ENCODE results near the gene HMGXB4. TPM values are rescaled to one million over a fixed set of nuclear protein-coding genes. Genes with fewer than 3 reads are reported as not detected.
A peak's percentile ranks its signal among the peaks of the same experiment; 100 is the strongest.

The HMGXB4 gene
- polyA plus RNA-seq, 1 donor = 39.2 TPM

DNA sequence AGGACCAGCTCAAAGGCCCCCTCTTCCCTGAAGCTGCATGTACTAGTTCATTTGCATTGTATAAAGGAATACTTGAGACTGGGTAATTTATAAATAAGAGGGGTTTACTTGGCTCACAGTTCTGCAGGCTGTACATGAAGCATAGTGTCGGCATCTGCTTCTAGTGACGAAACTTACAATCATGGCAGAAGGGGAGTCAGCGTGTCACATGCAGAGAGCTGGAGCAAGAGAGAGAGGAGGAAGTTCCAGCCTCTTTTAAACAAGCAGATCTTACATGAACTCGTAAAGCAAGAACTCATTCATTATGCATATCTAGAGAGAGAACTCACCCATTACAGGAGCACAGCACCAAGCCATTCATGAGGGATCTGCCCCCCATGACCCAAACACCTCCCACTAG is 7.1 kb upstream of the HMGXB4 start:
- no peak for DNase-seq

DNA sequence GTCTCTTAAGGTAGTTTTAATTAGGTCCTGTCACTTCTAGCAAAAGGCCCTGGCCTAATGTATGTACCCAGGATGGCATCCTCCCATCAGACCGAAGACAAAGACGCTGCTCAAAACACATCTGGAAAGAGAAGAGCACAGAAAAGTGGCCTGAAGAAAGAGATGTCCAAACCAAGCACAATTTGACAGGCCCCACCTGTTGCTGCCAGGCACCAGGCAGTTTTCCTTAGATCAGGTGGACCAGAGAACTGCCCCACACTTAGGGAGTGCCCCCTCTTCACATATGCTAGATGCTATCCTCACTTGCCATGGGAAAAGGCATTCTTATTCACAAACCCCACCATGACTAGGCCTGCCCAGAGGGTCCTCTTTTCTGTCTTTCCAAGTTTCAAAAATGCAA is 3.3 kb upstream of the HMGXB4 start:
- no peak for DNase-seq

DNA sequence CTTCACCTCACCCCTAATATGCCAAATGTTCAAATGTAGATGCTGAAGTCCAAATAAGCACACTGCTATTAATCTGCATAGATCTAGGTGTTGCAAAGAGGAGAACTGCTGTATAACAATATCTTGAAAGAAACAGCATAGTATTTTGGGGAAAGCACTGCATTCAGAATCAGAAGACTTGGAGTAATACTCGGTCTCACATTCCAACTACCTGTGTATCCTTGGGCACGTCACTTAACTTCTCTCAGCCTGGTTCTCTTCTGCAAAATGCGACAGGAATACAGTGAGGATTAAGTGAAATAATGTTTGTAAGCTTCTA is 332 bp upstream of the HMGXB4 start:
- DNase-seq = no peak

DNA sequence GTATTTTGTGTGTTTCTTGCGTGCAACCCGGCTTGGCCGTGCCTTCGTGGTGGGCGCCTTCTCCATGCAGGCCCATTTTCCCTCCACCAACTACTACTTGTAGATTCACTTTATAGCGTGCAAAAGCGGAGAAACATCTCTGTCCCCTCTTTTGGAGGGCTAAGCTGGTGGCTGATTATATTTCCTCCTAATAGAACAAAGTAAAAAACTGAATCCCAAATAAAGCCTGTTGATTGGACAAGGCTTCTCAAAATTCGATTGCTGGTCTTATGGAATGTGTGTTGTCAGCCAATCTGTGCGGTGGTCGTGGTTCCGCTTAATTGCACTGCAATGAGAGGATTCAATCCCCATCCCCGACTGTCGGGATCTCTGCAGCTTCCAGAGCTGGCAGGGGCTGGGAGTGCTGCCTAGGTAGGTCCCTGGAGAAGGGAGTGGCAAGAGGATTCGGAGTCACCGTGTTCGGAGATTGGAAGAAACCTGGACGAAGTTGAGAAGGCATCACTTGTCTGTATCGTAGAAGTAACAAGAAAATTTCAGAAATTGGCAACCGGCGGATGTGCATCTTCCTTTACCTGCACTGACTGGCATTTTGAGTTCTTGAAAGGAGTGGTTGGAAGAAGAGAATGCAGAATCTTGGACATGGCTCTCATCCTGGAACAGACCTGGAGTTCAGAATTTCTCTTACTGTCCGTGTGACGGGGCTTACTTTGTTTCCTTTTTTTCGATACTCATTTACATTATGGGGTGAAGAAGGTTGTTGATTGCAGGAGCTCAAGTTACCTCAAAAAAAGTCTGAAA is 1.1 kb downstream of the HMGXB4 start:
- peak; percentile 34 for DNase-seq

DNA sequence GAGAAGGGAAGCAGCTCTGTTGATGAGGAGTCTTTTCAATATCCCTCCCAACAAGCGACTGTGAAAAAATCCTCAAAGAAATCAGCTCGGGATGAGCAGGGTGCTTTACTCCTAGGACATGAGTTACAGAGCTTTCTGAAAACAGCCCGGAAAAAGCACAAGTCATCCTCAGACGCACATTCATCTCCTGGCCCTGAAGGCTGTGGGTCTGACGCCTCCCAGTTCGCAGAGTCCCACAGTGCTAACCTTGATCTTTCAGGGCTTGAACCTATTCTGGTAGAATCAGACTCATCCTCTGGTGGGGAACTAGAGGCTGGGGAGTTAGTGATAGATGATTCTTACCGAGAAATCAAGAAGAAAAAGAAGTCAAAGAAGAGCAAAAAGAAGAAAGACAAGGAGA is 7.7 kb downstream of the HMGXB4 start:
- DNase-seq = no peak

DNA sequence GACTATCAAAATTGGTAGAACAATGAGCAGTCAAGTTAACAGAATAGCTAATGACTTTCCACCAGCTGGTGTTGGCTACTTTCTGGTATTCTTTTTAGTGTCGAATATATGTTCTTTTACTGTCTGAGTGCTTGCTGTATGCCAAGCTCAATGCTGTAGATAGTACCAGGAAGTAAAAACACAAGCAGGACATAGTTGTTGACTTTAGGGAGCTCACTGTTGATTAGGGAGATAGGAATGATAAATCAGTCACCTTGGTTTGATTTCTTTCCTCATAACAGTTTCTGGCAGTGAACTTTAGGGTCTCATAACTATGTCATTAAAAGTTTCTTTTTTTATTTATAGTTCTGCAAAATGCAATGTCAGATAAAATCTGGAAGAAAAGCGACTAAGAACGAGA is 9.0 kb downstream of the HMGXB4 start:
- no peak for DNase-seq

DNA sequence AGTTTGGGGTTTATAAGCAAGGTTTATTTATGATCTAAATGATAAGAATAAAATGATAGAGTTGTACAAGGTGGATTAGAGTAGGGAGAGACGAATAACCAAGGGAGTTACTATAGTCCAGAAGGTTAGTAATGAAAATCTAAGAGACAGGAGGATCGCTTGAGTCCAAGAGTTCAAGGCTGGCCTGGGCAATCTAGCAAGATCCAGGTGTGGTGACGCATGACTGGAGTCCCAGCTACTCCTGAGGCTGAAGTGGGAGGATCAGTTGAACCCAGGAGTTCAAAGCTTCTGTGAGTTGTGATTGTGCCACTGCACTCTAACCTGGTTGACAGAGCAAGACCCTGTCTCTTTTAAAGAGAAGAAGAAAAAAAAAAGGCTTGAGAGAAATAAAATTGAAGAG is 12.3 kb downstream of the HMGXB4 start:
- DNase-seq = no peak

DNA sequence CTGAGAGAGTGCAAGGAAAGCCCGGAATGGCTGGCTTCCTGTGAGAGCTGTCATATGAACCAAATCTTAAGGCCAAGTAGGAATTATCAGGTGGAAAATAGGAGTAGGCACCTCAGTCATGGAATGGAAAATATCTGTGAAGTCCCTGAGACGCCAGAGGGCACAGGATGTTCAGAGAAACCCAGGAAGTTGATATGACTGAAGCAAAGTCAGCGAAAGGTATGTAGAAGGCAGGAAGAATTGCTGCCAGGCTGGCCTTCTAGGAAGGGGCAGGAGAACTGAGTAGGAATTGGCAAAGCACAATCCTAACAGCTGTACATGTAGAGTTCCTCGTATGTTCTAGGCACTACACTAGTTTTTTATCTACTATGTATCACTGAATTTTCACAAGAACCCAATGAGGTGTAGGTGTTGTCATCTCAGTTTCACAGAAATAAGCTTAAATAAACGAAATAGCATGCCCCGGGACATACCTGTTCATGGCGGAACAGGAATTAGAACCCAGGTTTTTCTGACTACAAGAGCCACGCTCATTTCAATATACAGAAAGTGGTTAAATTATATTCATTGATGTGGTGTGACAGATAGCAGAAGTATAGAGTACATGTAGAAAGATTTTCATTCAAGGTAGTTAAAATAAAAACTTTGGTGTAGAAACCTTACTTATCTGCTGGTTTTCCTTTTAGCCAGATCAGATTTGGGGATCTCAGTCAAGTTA is 17.0 kb downstream of the HMGXB4 start:
- no peak for DNase-seq

DNA sequence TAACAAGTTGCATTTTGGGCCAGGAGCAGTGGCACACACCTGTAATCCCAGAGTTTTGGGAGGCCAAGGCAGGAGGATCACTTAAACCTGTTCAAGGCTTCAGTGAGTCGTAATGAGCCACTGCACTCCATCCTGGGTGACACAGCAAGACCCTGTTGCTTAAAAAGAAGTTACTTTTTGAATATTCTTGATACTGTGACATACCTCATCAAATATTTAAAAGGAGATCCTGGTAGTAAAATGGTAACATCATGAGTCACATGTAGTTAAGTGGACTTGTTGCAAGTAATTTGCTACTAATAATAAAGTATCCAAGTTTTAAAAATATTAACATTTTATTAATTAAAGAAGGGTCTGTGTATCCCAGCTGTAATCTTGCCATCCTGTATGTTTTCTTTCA is 18.3 kb downstream of the HMGXB4 start:
- DNase-seq = no peak

DNA sequence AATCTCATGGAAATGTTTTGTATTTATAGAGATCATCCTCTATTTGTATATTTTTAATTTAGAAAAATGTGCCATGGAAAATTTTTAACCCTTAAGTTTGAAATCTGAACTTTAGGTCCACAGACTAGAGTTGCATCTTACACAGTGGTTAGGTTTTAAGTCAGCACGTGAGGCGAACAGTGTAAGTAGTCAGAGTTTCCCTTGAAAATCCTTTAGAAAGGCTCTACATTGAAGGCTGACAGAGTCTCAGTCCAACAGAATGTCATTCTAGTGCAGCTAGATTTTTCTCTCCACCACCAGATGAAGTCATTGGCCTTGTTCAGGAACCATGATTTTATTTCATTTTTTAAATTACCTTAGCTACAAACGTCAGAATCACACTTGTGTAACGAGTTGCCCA is 18.7 kb downstream of the HMGXB4 start:
- no peak for DNase-seq

DNA sequence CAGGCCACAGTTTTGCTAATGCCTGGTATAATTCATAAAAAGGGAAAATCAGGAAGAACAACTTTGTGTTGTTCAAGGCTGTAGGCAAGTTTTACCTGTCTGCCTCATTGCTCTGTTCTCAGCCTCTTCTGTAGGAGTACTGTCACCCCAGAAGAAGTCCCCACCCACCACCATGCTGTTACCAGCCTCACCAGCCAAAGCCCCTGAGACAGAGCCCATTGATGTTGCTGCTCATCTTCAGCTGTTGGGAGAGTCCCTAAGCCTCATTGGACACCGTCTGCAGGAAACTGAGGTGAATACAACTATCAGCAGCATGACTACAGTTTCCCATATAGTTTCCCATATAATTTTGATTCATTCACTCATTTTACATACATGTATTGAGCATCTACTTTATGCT is 30.8 kb downstream of the HMGXB4 start:
- no peak for DNase-seq

DNA sequence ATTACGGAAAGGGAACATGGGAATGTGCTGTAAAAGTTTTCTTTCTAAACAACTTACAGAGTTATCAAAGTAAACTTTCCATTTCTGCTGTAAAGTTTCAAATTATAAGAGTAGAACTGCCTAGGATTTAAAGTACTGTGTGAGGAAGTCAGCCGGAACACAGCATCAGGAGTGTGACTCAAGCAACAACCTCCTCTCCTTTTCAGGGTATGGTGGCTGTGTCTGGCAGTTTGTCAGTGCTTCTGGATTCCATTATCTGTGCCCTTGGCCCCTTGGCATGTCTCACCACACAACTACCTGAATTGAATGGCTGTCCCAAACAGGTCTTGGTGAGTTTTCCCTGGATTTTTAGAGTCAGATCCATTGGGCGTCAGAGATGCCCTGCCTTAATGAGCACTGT is 35.5 kb downstream of the HMGXB4 start:
- DNase-seq = no peak

DNA sequence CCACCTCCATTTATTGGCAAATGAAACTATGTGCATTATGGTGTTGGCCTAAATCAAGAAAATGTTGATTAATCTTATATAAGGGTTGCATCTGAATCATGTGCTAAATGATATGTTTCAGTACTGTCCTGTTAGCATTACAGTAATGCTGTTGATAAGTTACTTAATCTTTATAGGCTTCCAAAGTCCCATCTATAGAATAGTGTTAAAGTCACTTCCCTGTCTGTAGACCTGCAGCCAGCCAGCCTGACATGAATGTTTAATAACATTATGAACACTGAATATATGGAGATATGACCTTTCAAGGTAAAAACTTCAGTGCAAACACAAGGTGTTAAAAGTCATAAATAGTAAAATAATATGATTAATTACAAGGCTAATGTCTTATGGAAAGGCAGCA is 38.8 kb downstream of the HMGXB4 start:
- no peak for DNase-seq

DNA sequence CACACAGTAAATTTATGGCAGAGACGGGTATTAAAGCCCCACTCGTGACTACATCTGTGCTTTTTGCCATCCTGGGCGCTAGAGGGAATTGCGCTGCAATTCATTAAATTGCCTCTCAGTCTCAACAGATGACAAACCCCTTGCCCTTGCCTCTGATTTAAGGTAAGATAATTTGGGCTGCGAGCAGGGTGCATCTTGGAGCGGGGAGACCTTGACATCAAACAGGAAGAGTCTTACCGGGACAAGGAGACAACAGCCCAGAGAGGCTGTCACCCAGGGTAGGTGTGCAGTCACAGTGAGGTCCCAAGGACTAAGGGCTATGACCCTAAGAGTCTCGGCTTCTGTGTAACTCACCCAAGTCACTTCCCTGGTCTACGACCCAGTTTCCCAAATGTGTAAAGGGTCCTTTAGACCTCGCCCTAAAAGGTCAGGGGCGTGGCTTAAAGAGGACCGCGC is 42.0 kb downstream of the HMGXB4 start:
- DNase-seq = no peak

DNA sequence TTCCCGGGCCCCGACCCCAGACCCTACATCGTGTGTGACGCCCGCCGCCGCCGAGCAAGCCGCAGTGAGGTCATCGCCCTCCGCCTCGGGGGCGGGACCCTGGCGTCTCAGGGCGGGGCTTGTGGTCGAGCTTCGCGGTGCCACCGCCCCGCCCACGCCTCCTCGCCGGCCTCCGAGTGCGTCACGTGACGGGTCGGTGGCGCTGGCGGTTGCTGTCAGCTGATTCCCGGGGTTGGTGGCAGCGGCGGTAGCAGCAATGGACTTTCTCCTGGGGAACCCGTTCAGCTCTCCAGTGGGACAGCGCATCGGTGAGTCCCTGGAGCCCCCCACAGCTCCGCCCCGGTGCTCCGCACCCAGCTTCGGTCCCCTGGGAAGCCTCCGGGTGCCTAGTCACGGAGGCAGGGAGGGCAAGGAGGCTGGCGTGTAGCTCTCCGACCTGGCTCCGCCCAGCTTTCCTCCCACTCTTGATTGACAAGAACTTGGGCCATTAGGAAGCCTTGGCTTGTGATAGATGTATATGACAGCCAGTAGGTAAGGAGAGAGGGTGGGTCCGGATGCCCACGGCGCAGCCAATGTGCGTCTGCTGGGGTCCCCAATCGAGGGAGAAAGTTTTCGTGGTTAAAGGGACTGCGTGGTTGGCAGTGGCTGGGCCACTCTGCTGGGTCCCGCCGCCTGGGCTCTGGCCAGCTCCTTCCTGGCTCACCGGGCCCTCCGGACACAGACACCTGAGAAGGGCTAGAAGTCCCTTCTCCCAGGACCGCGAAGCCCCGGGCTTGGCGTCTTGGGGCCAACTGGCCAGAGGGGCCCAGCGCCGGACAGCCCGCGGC is 42.6 kb downstream of the HMGXB4 start, which contains the start of gene TOM1:
TSS of gene TOM1 (plus strand) at position 222 of the 827 bp plus-strand sequence. CDS start at position 257, 35 bp downstream.
- peak; percentile 99 for DNase-seq

DNA sequence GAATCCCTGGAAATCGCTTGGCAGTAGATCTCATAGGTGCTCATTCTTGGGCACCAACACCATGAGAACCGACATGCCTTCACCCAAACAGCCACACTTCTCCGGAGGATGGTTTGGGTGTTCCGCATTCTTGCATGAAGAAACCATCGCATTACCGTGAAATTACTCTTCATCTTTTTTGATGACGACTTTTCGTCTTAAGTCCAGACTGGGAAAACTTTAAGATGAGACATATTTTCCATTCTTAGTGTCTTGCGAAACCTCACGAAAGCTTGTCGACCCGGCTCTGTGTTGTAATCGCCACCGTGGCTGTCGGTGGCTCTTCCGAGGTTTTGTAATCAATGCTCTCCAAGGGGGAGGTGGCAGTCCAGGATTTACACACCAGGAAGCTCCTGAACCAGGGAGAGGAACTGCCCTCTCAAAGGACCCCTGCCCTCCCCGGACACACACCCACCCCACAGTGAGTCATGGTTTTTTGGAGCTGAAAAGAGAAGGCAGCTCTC is 44.1 kb downstream of the HMGXB4 start:
- no peak for DNase-seq

DNA sequence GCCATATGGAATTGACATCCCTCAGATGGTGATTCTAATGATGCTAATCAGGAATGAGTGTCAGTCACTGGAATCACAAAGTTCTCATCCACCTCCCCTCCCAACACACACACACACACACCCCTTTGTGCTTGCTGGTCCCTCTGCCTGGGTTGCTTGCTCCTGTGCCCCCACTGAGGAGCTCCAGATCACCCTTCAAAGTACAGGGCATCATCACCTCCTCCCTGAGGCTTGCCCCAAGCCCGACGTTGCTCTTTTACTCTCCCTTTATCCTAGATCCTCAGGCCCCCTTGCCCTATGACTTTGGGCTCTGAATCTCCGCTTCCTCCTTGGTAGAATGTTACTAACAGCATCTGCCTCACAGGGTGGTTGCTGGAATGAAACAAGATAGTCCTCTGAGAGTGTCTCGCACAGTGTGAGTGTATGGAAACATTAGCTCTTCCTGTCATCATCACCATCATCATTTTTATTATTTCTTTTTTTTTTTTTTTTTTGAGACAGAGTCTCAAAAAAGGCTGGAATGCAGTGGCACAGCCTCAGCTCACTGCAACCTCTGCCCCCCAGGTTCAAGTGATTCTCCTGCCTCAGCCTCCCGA is 45.8 kb downstream of the HMGXB4 start:
- no peak for DNase-seq

DNA sequence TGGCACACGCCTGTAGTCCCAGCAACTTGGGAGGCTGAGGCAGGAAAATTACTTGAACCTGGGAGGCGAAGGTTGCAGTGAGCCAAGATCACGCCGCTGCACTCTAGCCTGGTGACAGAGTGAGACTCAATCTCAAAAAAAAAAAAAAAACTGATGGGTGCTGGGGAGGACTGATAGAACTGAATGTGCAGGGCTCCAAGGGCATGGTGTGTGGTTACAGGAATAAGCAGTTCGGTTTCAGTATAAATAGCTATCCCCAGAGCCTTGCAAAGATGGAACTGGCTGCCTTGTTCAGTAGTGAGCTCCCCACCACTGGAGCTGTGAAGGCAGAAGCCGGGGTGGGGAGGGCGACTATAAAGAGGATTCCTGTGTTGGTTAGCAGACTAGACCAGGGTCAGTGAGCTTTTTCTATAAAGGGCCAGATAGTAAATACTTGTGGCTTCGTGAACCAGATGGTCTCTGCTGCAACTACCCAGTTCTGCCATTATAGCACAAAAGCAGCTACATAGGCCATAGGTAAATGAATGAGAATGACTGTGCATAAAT is 48.3 kb downstream of the HMGXB4 start:
- no peak for DNase-seq

DNA sequence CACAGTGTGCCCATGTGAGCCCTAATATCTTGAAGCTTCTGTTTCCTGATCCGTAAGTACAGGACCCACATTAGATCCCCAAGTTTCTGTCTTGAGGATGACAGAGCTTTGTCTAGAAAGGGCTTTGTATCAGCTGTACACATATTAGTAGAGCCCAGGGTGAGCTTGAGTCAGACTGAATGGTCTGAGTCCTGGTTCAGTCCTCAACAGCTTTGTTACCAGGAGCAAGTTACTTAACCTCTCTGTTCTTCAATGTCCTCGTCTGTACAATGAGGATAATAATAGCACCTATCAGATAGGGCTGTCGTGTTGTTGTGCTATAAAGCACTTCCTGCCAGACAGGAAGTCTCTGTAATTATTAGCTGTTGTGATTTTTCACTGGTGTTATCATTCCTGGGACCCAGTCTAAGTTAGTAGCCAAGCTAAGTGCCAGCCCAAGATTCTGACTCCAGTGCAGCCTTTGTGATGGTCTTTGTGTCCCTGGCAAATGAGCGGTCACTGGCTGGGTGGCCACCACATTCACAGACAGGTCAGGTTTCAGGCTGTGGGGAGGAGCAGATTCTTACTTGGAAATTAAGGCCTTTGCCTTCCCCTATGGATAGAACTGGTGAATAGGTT is 49.2 kb downstream of the HMGXB4 start:
- no peak for DNase-seq

DNA sequence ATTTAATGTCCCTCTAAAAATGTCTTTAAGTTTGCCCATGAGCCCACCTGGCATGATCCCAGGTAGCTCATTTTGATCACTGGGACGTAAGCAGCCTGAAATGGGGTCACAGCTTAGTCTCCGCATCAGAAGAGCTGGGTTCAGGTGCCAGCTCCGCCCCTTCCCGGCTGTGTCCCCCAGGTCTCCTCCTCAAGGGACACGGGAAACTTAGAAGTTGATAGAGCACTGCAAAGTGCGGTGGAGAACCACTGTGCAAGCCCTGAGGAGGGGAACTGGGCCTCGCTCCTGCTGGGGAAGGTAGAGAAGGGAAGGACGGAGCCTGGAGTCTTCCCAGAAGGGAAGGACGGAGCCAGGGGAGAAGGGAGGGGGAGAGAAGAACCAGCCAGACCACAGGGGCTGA is 50.1 kb downstream of the HMGXB4 start:
- DNase-seq = no peak

DNA sequence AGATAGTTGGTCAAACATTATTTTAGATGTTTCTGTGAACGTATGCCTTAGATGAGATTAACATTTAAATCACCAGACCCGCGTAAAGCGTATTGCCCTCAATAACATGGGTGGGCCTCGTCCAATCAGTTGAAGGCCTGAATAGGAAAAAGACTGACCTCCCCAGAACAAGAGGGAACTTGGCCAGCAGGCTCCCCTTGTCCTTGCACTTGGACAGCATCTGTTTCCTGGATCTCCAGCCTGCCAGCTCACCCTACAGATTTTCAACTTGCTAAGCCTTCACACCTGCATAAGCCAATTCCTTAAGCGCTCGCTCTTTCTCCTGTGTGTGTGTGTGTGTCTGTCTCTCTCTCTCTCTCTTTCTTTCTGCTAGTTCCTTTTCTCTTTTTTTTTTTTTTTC is 50.6 kb downstream of the HMGXB4 start:
- DNase-seq = no peak
